ENCODE results near the gene MKS1.

DNA sequence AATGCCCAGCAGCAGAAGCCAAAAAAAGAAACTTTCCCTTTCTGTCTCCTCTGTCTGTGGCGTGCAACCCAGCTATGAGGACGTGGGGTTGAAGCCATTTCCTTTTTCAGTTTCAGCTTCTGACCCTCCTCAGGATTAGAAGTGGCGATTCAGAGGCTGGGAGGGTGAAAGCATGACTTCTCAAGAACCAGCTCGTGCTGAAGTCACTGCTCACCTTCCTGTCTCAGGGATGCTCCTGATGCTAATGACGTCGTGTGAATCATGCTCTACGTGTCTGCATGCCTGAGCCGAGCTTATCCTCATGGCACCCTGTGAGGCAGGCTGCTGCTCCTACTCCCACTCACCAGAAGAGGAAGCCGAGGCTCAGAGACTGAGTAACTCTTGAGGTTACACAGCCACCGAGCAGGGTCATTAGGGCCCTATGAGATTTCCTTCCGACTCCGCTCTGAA is 13.7 kb upstream of the MKS1 start:
- no peak for TF ChIP-seq CTCF (IDR thresholded peaks at IDR 0.05)
- no peak for TF ChIP-seq POLR2AphosphoS5 (IDR thresholded peaks at IDR 0.05; ENCODE audit: low read depth, low read length)
- TF ChIP-seq, protein P1, sequence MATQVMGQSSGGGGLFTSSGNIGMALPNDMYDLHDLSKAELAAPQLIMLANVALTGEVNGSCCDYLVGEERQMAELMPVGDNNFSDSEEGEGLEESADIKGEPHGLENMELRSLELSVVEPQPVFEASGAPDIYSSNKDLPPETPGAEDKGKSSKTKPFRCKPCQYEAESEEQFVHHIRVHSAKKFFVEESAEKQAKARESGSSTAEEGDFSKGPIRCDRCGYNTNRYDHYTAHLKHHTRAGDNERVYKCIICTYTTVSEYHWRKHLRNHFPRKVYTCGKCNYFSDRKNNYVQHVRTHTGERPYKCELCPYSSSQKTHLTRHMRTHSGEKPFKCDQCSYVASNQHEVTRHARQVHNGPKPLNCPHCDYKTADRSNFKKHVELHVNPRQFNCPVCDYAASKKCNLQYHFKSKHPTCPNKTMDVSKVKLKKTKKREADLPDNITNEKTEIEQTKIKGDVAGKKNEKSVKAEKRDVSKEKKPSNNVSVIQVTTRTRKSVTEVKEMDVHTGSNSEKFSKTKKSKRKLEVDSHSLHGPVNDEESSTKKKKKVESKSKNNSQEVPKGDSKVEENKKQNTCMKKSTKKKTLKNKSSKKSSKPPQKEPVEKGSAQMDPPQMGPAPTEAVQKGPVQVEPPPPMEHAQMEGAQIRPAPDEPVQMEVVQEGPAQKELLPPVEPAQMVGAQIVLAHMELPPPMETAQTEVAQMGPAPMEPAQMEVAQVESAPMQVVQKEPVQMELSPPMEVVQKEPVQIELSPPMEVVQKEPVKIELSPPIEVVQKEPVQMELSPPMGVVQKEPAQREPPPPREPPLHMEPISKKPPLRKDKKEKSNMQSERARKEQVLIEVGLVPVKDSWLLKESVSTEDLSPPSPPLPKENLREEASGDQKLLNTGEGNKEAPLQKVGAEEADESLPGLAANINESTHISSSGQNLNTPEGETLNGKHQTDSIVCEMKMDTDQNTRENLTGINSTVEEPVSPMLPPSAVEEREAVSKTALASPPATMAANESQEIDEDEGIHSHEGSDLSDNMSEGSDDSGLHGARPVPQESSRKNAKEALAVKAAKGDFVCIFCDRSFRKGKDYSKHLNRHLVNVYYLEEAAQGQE (IDR thresholded peaks at IDR 0.05; ENCODE audit: insufficient read depth in 1 of 2, low read depth in 2 of 2, low read length in 1 of 2) = no peak
- no peak for TF ChIP-seq SIN3A (IDR thresholded peaks at IDR 0.05; ENCODE audit: borderline replicate concordance, insufficient read depth, low read depth, low read length)
